Measurements from ENCODE around the gene TMPRSS13.

- TF ChIP-seq CTCF (IDR thresholded peaks at IDR 0.05) (no peak), ZFX (IDR thresholded peaks at IDR 0.05; ENCODE audit: borderline replicate concordance) (no peak)
These were observed 55.4 kb downstream of the TMPRSS13 start for GRCh38 chr11:117873828-117874125.

All from 22Rv1 (cell line).